Right lobe of liver (tissue), 6 donors: ENCODE results near the gene GLIPR1. TPM values are rescaled to one million over a fixed set of nuclear protein-coding genes. Genes with fewer than 3 reads are reported as not detected.
"Not testable (repeated sequence)": the region's sequence is repeated elsewhere in the genome, so short reads cannot be mapped to it uniquely, and the experiment has no call there.

Source experiments
- ATAC-seq, 4 donors: fragments of 200-7000 bp; cut with Tn5 transposase; one replicate each; pipeline ENCODE4 v1.9.1; 2020; ENCODE audit warnings: mild to moderate bottlenecking in 4 of 4, moderate library complexity in 4 of 4
- DNase-seq, 3 donors: peaks; one replicate each; pipeline ENCODE4 v3.0.0-alpha.2; 2020
- H3K27ac ChIP-seq, 3 donors: fragments of 200-600 bp; one replicate each; pipeline ENCODE4 v1.8.0; 2022
- H3K27me3 ChIP-seq, 2 donors: fragments of 200-600 bp; one replicate each; pipeline ENCODE4 v1.8.0; 2022
- H3K36me3 ChIP-seq, 4 donors: fragments of 200-600 bp; sonication (generic) in 1 of 4; one replicate each; pipeline versions ENCODE4 v1.5.1 to v1.8.0; 2017 to 2022; ENCODE audit warnings: control low read depth in 1 of 4
- H3K4me1 ChIP-seq, 4 donors: fragments of 200-600 bp; sonication (generic) in 1 of 4; one replicate each; pipeline versions ENCODE4 v1.5.1 to v1.8.0; 2017 to 2022; ENCODE audit warnings: control low read depth in 1 of 4
- H3K4me3 ChIP-seq, 3 donors: fragments of 200-600 bp; one replicate each; pipeline ENCODE4 v1.8.0; 2022
- H3K9me3 ChIP-seq, 4 donors: fragments of 200-600 bp; sonication (generic) in 1 of 4; one replicate each; pipeline versions ENCODE4 v1.5.1 to v1.8.0; 2017 to 2022; ENCODE audit warnings: control low read depth in 1 of 4
- CTCF ChIP-seq, 4 donors: fragments of 200-600 bp in 3 of 4; fragments of 450-650 bp in 1 of 4; IDR thresholded peaks; one replicate each; pipeline versions ENCODE4 v1.5.1 to v1.8.0; 2016 to 2022; ENCODE audit warnings: antibody characterized with exemption in 4 of 4, mild to moderate bottlenecking in 2 of 4
- POLR2A ChIP-seq: fragments of 450-650 bp; IDR thresholded peaks from one replicate; pipeline ENCODE4 v1.6.1; 2017; ENCODE audit warnings: antibody characterized with exemption, mild to moderate bottlenecking
- WGBS: methylation state at CpG from one replicate; pipeline ENCODE4 v1.1.6; 2018; ENCODE audit warnings: low coverage, low lambda C conversion rate; ENCODE audit not compliant: insufficient coverage; ENCODE audit errors: missing lambda C conversion rate; 5-methylcytosine and 5-hydroxymethylcytosine counted together
- intact Hi-C, 2 donors: fragments of 100-400 bp; cut with DNase I; formaldehyde crosslinking; loops; one replicate each; pipeline versions ENCODE4 v1.11.2 to v1.14.1; 2022
- total RNA-seq, 6 experiments: library from RNA; depleted of rRNA in 2 of 6; stranded (reverse); fragments of >200 nt in 2 of 6; fragmentation: NEBNext Ultra II Directional in 3 of 6; extraction: Animal tissue kit (Norgen Biotek cat#: 25700) in 3 of 6; gene quantifications; one replicate each; pipeline versions ENCODE4 v1.1.0 to v1.2.4, GENCODE V29; 2016 to 2023
- donor health status: DM: no; HTN: yes; CAD: no.
- donor health status: DM: no; HTN: no; CAD: no.
- donor health status: DM: no; HTN: no; CAD: no.
- donor health status: DM: no; HTN: yes; CAD: no.
- donor health status: DM: no; HTN: yes; CAD: no.

GLIPR1 gene
- total RNA-seq, 6 experiments from 2014 or later, result 3.4 to 16.2 (median 4.0) TPM

- TF ChIP-seq POLR2A (no peak), CTCF (IDR thresholded peaks at IDR 0.05) (no peak)
- DNase-seq, result no peak
- whole genome bisulfite sequencing, result 44% methylated on average over 4 of the region's 4 CpGs
- H3K4me1 ChIP-seq, result peaks cover 0 to 20% (median 5%) of the 10 kb centered on the region in 4 donors
- H3K27ac ChIP-seq, result no peak overlapping the region
- intact Hi-C loops, result loop anchor here in 1 of 2 donors (10.0 kb wide), 1 partner anchor 175 kb away; the partner anchor contains the start of genes CAPS2 and GLIPR1L1
- peaks cover 0 to 21% (median 3%) of the 10 kb centered on the region in 4 donors for H3K36me3 ChIP-seq
- H3K4me3 ChIP-seq, result no peak overlapping the region
- H3K27me3 ChIP-seq, result no peaks in the 10 kb centered on the region
- no peaks in the 10 kb centered on the region for H3K9me3 ChIP-seq
- no peak for ATAC-seq
Observed at GRCh38 chr12:75509621-75510020, 29.1 kb downstream of the GLIPR1 start.

DNA sequence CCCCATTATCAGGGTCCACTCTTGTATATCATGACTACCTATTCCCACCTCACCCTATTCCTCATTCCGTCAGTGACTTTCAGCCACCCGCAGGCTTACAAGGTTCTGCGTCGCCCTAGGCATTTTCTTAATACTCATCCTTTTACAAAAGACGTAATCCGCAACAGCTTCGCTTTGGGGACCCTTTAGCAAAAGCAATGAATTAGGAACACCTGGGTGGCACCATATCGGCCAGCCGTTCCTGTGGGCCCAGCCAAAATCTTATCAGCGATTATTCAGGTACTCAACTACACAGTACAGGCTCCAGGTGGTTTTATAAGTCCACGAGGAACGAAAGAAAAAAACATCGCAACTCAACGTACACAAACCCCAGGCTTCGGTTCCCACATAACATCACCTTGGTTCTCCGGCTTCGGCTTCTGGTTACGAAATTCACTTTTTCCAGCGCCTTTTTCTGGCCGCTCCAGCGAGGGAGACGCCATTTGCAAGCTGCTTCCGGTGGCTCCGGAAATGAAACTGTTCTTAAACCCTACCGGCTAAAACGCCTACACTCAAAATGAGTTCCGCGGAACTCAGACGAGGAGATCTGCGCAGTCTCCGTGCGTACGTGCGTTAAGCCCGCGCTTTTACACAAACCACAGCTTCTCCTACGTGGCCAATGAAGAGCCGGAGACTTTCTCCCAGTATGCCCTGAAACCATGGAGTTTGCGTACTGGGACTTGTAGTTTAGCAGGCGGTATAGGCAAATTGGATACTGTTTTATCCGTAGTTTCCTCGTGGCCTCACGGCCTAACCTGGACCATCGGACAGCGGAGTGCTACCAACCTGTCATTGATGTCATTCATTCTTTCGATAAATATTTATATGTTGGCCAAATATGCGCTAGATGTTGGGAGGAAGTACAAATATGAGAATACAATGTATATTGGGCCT, 30.8 kb downstream of the GLIPR1 start, which contains the start of gene KRR1:
KRR1 (minus strand) TSS at position 494 of the 933 bp plus-strand sequence; CDS start at position 482, 12 bp downstream.
- intact Hi-C loops, result no loop called here
- Histone ChIP-seq H3K4me1 (peaks cover 0 to 20% (median 5%) of the 10 kb centered on the region in 4 donors), H3K4me3 (peak within 1 kb of the TSS; percentile 60 to 82 (median 61)), H3K27me3 (no peaks in the 10 kb centered on the region), H3K9me3 (no peaks in the 10 kb centered on the region), H3K36me3 (peaks cover 0 to 9% (median under 1%) of the 10 kb centered on the region in 4 donors), H3K27ac (peak within 1 kb of the TSS; percentile 26 to 61 (median 39))
- 3% methylated on average over 35 of the region's 47 CpGs for WGBS
- TF ChIP-seq POLR2A (peak; percentile 74), CTCF (IDR thresholded peaks at IDR 0.05) (no peak)
- ATAC-seq (peak; percentile 98 to 100 (median 100)), DNase-seq (peak; percentile 89 to 95 (median 94))

DNA sequence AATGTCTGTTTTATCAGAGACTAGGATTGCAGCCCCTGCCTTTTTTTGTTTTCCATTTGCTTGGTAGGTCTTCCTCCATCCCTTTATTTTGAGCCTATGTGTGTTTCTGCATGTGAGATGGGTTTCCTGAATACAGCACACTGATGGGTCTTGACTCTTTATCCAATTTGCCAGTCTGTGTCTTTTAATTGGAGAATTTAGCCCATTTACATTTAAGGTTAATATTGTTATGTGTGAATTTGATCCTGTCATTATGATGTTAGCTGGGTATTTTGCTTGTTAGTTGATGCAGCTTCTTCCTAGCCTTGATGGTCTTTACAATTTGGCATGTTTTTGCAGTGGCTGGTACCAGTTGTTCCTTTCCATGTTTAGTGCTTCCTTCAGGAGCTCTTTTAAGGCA, 40.7 kb downstream of the GLIPR1 start:
- H3K27ac ChIP-seq, ATAC-seq, DNase-seq, H3K9me3 ChIP-seq, H3K27me3 ChIP-seq, H3K36me3 ChIP-seq, H3K4me3 ChIP-seq, H3K4me1 ChIP-seq: not testable (repeated sequence)
- intact Hi-C loops, result loop anchor here (10.0 kb wide), 1 partner anchor 514 kb away; the partner anchor contains the start of gene PHLDA1 (in 2 of the 2)

- not testable (repeated sequence) for H3K4me3 ChIP-seq, DNase-seq, H3K27ac ChIP-seq, H3K36me3 ChIP-seq, H3K27me3 ChIP-seq, H3K9me3 ChIP-seq, ATAC-seq, H3K4me1 ChIP-seq
- WGBS, result 71% methylated on average over 5 of the region's 5 CpGs
- intact Hi-C loops, result loop anchor here (10.0 kb wide), 1 partner anchor 513 kb away; the partner anchor contains the start of gene PHLDA1 (in 2 of the 2)
Observed at GRCh38 chr12:75522124-75522523, 41.6 kb downstream of the GLIPR1 start.

GRCh38 chr12:75525263-75525662, 44.7 kb downstream of the GLIPR1 start:
- Histone ChIP-seq H3K36me3 (no peaks in the 10 kb centered on the region), H3K4me3 (no peak overlapping the region), H3K27ac (no peak overlapping the region), H3K9me3 (no peaks in the 10 kb centered on the region), H3K4me1 (no peaks in the 10 kb centered on the region), H3K27me3 (no peaks in the 10 kb centered on the region)
- TF ChIP-seq CTCF (IDR thresholded peaks at IDR 0.05), result peak in 3 of 4 donors; percentile 6 to 30 (median 25)
- TF ChIP-seq POLR2A, result no peak
- intact Hi-C loops, result loop anchor here (10.0 kb wide), 1 partner anchor 510 kb away; the partner anchor contains the start of gene PHLDA1 (in 2 of the 2)
- no peak for ATAC-seq
- WGBS, result 28% methylated on average over 1 of the region's 1 CpG
- no peak for DNase-seq
